Measurements from ENCODE around the gene WASF2.
"Not testable (repeated sequence)": the region's sequence is repeated elsewhere in the genome, so short reads cannot be mapped to it uniquely, and the experiment has no call there.

WASF2 gene

GRCh38 chr1:27418326-27419185 is 71.4 kb downstream of the WASF2 start:
- peak in 1 of 2 experiments; percentile 49 for DNase-seq (ENCODE audit: low read depth in 2 of 2)

- DNase-seq (ENCODE audit: low read depth in 2 of 2), result no peak
Observed at GRCh38 chr1:27417713-27418112, 72.3 kb downstream of the WASF2 start.

- DNase-seq (ENCODE audit: low read depth in 2 of 2), result peak in 1 of 2 experiments; percentile 36
Observed at GRCh38 chr1:27416387-27417111, 73.4 kb downstream of the WASF2 start.

DNA sequence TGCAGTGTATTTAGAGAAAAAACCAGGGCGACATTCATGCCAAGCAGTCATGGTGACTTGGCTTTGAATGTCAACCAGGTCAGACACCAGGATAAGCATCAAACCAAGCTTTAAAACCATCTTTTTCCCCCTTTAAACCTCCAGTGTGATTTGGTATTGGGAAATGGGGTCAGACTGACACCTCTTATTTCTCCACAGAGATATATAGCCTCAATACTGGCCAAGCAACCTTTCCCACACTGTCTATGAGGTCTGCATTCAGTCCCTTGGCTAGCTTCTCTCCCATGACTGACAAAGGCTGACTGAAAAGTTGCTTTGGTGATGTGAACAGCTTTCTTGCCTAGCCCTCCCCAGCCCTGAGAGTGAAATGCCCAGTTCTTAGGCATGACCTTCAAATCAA is 75.9 kb downstream of the WASF2 start:
- DNase-seq (ENCODE audit: low read depth in 2 of 2), result no peak

DNA sequence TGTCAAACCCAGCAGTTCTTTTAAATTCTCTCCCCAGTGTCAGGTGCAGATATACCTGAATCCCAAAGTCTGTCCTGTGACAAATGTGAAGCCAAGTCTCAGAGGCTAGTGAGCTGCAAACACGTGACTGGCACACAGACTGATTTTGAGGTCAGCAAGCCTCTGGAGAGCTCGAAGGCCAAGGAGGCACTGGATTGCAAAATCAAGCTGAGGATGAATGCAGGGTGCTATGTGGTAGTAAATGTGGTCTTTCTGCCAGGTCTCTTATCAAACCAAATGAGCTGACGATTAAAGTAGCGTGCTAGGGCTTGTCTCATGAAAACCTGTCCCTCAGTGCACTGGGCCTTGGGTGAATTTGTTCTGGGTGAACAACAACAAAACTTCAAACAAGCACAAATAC is 77.0 kb downstream of the WASF2 start:
- DNase-seq (ENCODE audit: low read depth in 2 of 2), result no peak

GRCh38 chr1:27412502-27412901 is 77.5 kb downstream of the WASF2 start:
- no peak for DNase-seq (ENCODE audit: low read depth in 2 of 2)

DNA sequence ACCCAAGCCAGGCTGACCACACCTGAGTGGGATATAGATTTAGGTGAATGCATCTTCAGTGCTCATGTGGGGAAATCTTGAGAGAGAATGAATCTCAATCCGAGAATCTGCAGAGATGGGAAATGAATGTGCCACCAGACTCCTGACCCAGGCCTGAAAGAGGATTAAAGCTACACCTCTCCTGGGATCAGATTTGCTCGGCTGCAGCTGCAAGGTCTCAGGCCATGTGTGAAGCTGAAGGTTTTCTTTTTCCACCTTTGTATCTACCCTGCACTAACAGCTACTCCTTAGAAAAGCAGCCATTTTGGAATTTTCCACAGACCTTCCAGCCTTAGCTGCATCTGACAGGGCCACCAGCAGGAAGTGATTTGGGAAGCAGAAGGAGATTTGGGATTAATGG is 79.3 kb downstream of the WASF2 start:
- DNase-seq (ENCODE audit: low read depth in 2 of 2), result no peak

- DNase-seq (ENCODE audit: low read depth in 2 of 2), result no peak
Observed at GRCh38 chr1:27409669-27410068, 80.3 kb downstream of the WASF2 start.

DNA sequence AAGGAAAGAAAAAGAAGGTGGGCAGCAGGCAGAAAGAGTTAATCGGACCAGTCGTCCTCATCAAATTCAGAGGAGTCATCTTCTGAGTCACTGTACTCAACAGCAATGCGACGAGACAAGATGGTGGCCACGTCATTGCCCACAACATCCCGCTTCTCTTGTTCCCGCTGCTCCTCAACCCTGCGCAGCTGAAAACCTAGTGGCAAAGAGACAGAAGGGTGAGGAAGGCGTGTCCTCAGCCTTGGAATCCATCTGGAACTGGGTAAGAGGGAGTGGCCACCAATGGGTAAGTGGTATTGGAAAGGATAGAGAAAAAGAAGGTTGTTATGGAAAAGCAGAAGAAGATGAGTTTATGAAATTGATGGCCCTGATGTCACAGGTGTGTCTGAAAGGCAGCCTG is 81.8 kb downstream of the WASF2 start:
- no peak for DNase-seq (ENCODE audit: low read depth in 2 of 2)

DNA sequence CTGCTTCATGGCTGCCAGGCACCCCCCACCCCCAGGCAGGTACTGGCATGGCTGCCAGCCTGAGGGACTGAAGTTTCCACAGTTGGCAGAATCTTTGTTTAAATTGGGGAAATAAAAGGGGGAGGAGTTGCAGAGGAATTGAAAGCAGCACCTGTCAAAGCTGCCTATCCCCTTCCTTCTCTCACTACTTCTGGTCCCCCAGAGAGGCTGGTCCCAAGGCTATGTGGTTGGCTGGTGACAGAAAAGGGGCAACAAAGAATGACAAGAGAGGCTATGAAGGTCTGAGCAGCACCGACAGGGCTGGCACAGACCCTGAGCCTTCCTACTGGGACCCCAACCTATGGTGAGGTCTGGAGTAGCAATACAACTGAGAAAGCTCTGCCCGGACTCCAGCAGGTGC is 83.2 kb downstream of the WASF2 start:
- DNase-seq (ENCODE audit: low read depth in 2 of 2), result not testable (repeated sequence)

- DNase-seq (ENCODE audit: low read depth in 2 of 2), result no peak
Observed at GRCh38 chr1:27406362-27406680, 83.6 kb downstream of the WASF2 start.

- not testable (repeated sequence) for DNase-seq (ENCODE audit: low read depth in 2 of 2)
Observed at GRCh38 chr1:27405598-27406361, 84.2 kb downstream of the WASF2 start.

DNA sequence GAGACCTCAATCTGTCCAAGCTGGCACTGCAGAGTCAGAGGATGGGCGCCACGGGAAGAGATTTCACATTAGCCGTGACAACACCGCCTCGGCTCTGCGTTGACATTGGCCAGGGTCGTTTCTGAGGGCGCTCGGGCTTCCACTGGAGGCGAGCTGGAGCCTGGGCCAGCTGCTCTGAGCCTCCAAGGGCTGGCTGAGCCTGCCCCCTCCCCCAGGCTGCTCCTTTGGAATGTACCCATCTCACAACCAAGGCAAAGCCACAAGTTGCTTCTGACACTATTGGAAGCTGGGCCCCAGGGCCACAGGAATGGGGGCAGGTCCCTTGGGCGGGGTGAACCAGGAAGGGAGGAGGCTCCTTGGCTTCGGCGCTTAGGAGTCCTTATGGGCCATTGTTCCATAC is 84.9 kb downstream of the WASF2 start:
- no peak for DNase-seq (ENCODE audit: low read depth in 2 of 2)

- DNase-seq (ENCODE audit: low read depth in 2 of 2), result no peak
Observed at GRCh38 chr1:27403931-27404330, 86.0 kb downstream of the WASF2 start.

GRCh38 chr1:27403065-27403726 is 86.8 kb downstream of the WASF2 start:
- no peak for DNase-seq (ENCODE audit: low read depth in 2 of 2)

DNA sequence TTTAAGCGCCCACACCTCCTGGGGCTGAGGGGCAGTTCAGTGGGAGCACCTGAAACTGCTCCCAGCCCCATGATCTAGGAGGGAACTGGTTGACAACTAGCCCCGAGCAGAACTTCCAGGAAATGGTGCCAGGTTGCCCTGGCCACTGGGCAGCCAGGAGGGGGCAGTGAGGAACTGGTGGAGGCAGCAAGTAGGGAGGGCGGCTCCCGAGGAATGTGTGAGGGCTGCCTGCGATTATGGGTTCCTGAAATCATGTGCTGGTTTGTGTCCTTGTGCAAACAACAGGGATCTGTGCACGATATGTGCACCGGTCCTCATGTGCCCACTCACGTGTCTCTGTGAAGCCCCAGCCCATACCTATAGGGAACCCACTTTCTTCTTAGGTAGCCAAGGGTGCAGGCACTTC is 87.6 kb downstream of the WASF2 start:
- DNase-seq (ENCODE audit: low read depth in 2 of 2), result no peak

- no peak for DNase-seq (ENCODE audit: low read depth in 2 of 2)
Observed at GRCh38 chr1:27400963-27401341, 89.0 kb downstream of the WASF2 start.

DNA sequence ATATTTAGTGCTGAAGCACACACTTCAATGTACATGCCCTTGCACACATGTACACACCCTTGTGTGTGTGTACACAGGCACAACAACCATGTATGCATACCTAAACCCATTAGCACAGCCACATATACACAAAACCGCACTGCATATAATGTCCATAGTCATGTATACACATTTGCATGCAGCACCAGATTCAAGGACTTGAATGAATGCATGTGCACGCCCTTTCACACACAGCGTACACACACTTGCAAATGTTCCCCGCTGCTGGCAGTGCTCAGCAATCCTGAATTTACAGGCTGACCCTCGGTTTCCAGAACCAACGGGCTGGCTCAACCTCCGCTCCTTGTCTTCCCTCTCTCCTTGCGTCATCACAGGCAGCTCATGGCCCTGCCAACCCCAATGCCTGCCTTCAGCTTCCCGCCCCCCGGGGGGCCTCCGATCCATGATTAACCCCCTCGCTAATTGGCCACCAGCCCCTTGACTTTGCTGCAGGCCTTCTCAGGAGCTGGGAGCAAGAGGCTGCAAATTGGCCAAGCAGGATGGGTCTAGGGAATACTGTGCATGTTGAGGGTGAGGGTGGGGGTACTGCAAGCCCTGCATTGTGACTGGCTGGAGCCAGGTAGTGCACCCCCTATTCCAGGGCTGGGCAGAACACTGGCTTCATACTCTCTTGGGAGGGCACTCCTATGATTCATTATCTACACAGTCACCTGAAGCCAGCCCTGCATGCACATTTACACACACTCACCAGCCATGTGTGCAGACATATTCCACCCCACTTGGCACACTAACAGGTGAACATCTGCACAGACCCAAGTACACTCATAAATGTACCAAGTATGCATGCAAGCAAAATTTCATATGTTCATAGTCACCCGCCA is 89.6 kb downstream of the WASF2 start:
- DNase-seq (ENCODE audit: low read depth in 2 of 2), result no peak

GRCh38 chr1:27399251-27400025 is 90.5 kb downstream of the WASF2 start:
- DNase-seq (ENCODE audit: low read depth in 2 of 2), result no peak

Data from stimulated activated CD4-positive, alpha-beta T cell treated with anti-CD3 and anti-CD28 coated beads, Interleukin-12 subunit alpha, Interleukin-12 subunit beta, amount 100 ng/mL, for 24 hours (primary cell).